ENCODE data around the gene HK1.
A peak's percentile ranks its signal among the peaks of the same experiment; 100 is the strongest.

The HK1 gene

DNA sequence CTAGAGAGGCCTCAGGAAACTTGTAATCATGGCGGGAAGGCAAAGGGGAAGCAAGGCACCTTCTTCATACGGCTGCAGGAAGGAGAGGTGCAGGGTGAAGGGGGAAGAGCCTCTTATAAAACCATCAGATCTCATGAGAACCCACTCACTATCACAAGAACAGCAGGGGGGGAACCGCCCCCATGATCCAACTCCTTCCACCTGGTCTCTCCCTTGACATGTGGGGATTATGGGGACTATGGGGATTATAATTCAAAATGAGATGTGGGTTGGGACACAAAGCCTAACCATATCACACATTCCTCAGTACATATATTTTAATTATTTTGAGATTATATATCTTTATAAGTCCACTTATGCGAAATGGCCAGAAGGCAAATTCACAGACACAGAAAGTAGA, 8.9 kb downstream of the HK1 start:
- no peak overlapping the region for H3K23ac ChIP-seq (ENCODE audit: low read depth, low read length, poor library complexity)
- H4K8ac ChIP-seq (ENCODE audit: low read depth, low read length), result no peak overlapping the region
- H4K91ac ChIP-seq (ENCODE audit: low read depth, low read length, poor library complexity), result no peak overlapping the region
- H2AK5ac ChIP-seq (ENCODE audit: low read depth, low read length), result no peak overlapping the region
- no peak overlapping the region for H2BK5ac ChIP-seq (ENCODE audit: low read length)
- peaks cover 5 to 16% of the 10 kb centered on the region in 2 donors for H3K4me1 ChIP-seq (ENCODE audit: control insufficient read depth in 2 of 2, insufficient read depth in 1 of 2, low read depth in 1 of 2, low read length in 2 of 2)
- peaks cover 0 to 47% (median 0%) of the 10 kb centered on the region in 3 experiments for H3K27me3 ChIP-seq (ENCODE audit: control insufficient read depth in 3 of 3, insufficient read depth in 3 of 3, low read depth in 1 of 3, low read length in 3 of 3)
- H3K9ac ChIP-seq (ENCODE audit: low read depth, low read length, poor library complexity), result no peak overlapping the region
- DNase-seq (ENCODE audit: low spot score), result no peak
- H2BK120ac ChIP-seq (ENCODE audit: low read depth, low read length), result no peak overlapping the region
- no peaks in the 10 kb centered on the region for H3K9me3 ChIP-seq (replicated peaks in 1 of 2; ENCODE audit: control insufficient read depth in 2 of 2, insufficient read depth in 1 of 2, low read depth in 1 of 2, low read length in 2 of 2)
- no peak overlapping the region for H3K4ac ChIP-seq (ENCODE audit: low read length)
- H2BK12ac ChIP-seq (ENCODE audit: low read length), result no peak overlapping the region
- H2BK15ac ChIP-seq (ENCODE audit: low read length), result no peak overlapping the region
- H3K36me3 ChIP-seq (replicated peaks in 1 of 2; ENCODE audit: control insufficient read depth in 2 of 2, insufficient read depth in 2 of 2, low read length in 2 of 2), result no peaks in the 10 kb centered on the region
- H3K4me3 ChIP-seq (ENCODE audit: low read length in 2 of 2), result no peak overlapping the region
- WGBS, 2 donors (ENCODE audit: extremely low coverage in 2 of 2, insufficient read length in 2 of 2, insufficient replicate concordance in 1 of 2), result no CpG with 5 or more reads among the region's 4 CpGs
- H3K4me2 ChIP-seq (ENCODE audit: insufficient read depth, low read length, poor library complexity, severe bottlenecking), result no peak overlapping the region
- H2AFZ ChIP-seq (ENCODE audit: low read length), result no peak overlapping the region
- no peak overlapping the region for H3K18ac ChIP-seq (ENCODE audit: low read length)
- no peak overlapping the region for H3K14ac ChIP-seq (ENCODE audit: low read length)
- no peak overlapping the region for H3K27ac ChIP-seq (replicated peaks; ENCODE audit: low read length)
- H3K79me1 ChIP-seq (ENCODE audit: low read depth, low read length), result no peaks in the 10 kb centered on the region

DNA sequence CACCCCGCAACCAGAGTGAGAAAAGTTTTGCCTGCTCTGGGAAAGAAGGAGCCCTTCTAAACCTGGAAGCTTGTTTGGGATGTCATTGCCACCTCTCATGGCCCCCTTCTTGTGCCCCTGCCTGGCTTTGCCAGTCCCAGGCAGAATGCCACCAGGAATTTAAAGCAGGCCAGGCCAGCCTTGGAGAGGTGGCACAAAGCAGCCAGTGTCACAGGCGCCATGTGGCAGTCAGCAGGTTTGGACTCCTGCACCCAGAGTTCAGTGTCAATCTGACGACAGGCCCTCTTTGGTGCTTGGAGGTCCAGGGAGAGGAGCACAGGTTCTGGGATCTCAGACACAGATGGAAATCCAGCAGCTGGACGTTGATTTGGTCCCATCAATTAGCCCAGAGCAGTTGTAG, 12.7 kb downstream of the HK1 start:
- peaks cover 0 to 66% (median 0%) of the 10 kb centered on the region in 3 experiments for H3K27me3 ChIP-seq (ENCODE audit: control insufficient read depth in 3 of 3, insufficient read depth in 3 of 3, low read depth in 1 of 3, low read length in 3 of 3)
- H3K23ac ChIP-seq (ENCODE audit: low read depth, low read length, poor library complexity), result no peak overlapping the region
- H3K9ac ChIP-seq (ENCODE audit: low read depth, low read length, poor library complexity), result no peak overlapping the region
- H3K4me2 ChIP-seq (ENCODE audit: insufficient read depth, low read length, poor library complexity, severe bottlenecking), result no peak overlapping the region
- no CpG with 5 or more reads among the region's 4 CpGs for WGBS, 2 donors (ENCODE audit: extremely low coverage in 2 of 2, insufficient read length in 2 of 2, insufficient replicate concordance in 1 of 2)
- no peak overlapping the region for H3K27ac ChIP-seq (replicated peaks; ENCODE audit: low read length)
- peaks cover 0 to 8% of the 10 kb centered on the region in 2 donors for H3K4me1 ChIP-seq (ENCODE audit: control insufficient read depth in 2 of 2, insufficient read depth in 1 of 2, low read depth in 1 of 2, low read length in 2 of 2)
- H2BK15ac ChIP-seq (ENCODE audit: low read length), result no peak overlapping the region
- H3K14ac ChIP-seq (ENCODE audit: low read length), result no peak overlapping the region
- no peak overlapping the region for H2BK12ac ChIP-seq (ENCODE audit: low read length)
- no peak overlapping the region for H2BK120ac ChIP-seq (ENCODE audit: low read depth, low read length)
- H3K18ac ChIP-seq (ENCODE audit: low read length), result no peak overlapping the region
- H2BK5ac ChIP-seq (ENCODE audit: low read length), result no peak overlapping the region
- H3K36me3 ChIP-seq (replicated peaks in 1 of 2; ENCODE audit: control insufficient read depth in 2 of 2, insufficient read depth in 2 of 2, low read length in 2 of 2), result no peaks in the 10 kb centered on the region
- no peak overlapping the region for H2AK5ac ChIP-seq (ENCODE audit: low read depth, low read length)
- H2AFZ ChIP-seq (ENCODE audit: low read length), result no peak overlapping the region
- H3K9me3 ChIP-seq (replicated peaks in 1 of 2; ENCODE audit: control insufficient read depth in 2 of 2, insufficient read depth in 1 of 2, low read depth in 1 of 2, low read length in 2 of 2), result no peaks in the 10 kb centered on the region
- no peaks in the 10 kb centered on the region for H3K79me1 ChIP-seq (ENCODE audit: low read depth, low read length)
- H3K4me3 ChIP-seq (ENCODE audit: low read length in 2 of 2), result no peak overlapping the region
- no peak overlapping the region for H4K91ac ChIP-seq (ENCODE audit: low read depth, low read length, poor library complexity)
- H3K4ac ChIP-seq (ENCODE audit: low read length), result no peak overlapping the region
- no peak for DNase-seq (ENCODE audit: low spot score)
- H4K8ac ChIP-seq (ENCODE audit: low read depth, low read length), result no peak overlapping the region

DNA sequence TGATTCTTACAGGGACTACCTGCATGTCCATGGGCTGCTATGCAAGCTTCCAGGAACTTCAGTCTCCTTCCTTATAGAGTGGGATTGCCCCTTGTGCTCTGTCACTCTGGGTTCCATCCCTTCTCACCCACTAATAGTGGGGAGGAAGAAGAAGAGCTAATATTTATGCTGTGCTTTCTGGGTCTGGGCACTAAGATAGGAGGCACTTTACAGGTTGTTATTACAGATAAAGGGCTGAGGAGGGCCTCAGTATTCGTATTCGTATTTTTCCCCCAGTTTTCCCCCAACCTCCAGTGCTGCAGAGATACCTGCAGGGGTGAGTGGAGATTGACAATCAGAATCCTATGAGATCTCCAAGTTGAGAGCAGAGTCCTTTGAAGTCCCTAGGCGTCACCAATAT, 14.2 kb downstream of the HK1 start:
- H2AK5ac ChIP-seq (ENCODE audit: low read depth, low read length), result no peak overlapping the region
- no peak for DNase-seq (ENCODE audit: low spot score)
- no peak overlapping the region for H3K27ac ChIP-seq (replicated peaks; ENCODE audit: low read length)
- H3K9ac ChIP-seq (ENCODE audit: low read depth, low read length, poor library complexity), result no peak overlapping the region
- no CpG with 5 or more reads among the region's 3 CpGs for WGBS, 2 donors (ENCODE audit: extremely low coverage in 2 of 2, insufficient read length in 2 of 2, insufficient replicate concordance in 1 of 2)
- peaks cover 0 to 72% (median 0%) of the 10 kb centered on the region in 3 experiments for H3K27me3 ChIP-seq (ENCODE audit: control insufficient read depth in 3 of 3, insufficient read depth in 3 of 3, low read depth in 1 of 3, low read length in 3 of 3)
- H4K91ac ChIP-seq (ENCODE audit: low read depth, low read length, poor library complexity), result no peak overlapping the region
- H3K9me3 ChIP-seq (replicated peaks in 1 of 2; ENCODE audit: control insufficient read depth in 2 of 2, insufficient read depth in 1 of 2, low read depth in 1 of 2, low read length in 2 of 2), result no peaks in the 10 kb centered on the region
- H3K18ac ChIP-seq (ENCODE audit: low read length), result no peak overlapping the region
- H3K4me1 ChIP-seq (ENCODE audit: control insufficient read depth in 2 of 2, insufficient read depth in 1 of 2, low read depth in 1 of 2, low read length in 2 of 2), result peaks cover 0 to 5% of the 10 kb centered on the region in 2 donors
- H3K23ac ChIP-seq (ENCODE audit: low read depth, low read length, poor library complexity), result no peak overlapping the region
- H3K14ac ChIP-seq (ENCODE audit: low read length), result no peak overlapping the region
- H2BK120ac ChIP-seq (ENCODE audit: low read depth, low read length), result no peak overlapping the region
- no peak overlapping the region for H4K8ac ChIP-seq (ENCODE audit: low read depth, low read length)
- H2BK12ac ChIP-seq (ENCODE audit: low read length), result no peak overlapping the region
- no peaks in the 10 kb centered on the region for H3K79me1 ChIP-seq (ENCODE audit: low read depth, low read length)
- no peak overlapping the region for H3K4ac ChIP-seq (ENCODE audit: low read length)
- H2BK15ac ChIP-seq (ENCODE audit: low read length), result no peak overlapping the region
- H3K4me2 ChIP-seq (ENCODE audit: insufficient read depth, low read length, poor library complexity, severe bottlenecking), result no peak overlapping the region
- H2BK5ac ChIP-seq (ENCODE audit: low read length), result no peak overlapping the region
- H2AFZ ChIP-seq (ENCODE audit: low read length), result no peak overlapping the region
- H3K4me3 ChIP-seq (ENCODE audit: low read length in 2 of 2), result no peak overlapping the region
- H3K36me3 ChIP-seq (replicated peaks in 1 of 2; ENCODE audit: control insufficient read depth in 2 of 2, insufficient read depth in 2 of 2, low read length in 2 of 2), result no peaks in the 10 kb centered on the region

DNA sequence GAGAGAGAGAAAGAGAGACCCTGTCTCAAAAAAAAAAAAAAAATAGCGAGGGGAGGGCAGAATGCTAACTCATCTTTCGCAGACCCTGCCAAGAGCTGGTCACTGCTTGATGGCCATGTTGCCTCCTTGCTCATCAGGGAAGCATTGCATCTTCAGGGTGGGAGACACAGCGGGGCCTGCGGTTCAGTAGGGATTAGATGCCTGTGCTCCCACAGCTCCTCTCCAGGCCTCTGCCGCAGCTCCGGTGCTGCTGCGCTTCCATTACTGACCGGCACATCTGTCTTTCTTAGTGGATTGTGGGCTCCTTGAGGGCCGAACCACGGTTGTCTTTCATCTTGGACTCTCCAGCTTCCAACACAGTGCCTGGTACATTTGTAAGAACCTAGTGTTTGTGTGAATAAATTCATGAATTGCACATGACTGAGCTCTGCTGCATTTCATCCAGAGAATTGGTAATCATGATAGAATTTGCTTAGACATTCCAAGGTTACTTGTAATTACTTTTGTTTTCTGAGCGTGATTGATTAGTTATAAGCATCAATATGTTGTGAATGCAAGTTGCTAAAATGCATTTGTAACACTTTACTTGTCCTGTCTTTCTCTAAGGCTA, 16.8 kb downstream of the HK1 start:
- H2BK12ac ChIP-seq (ENCODE audit: low read length), result no peak overlapping the region

More for the DNA sequence above, 16.8 kb downstream of the HK1 start:
- H2AFZ ChIP-seq (ENCODE audit: low read length), result no peak overlapping the region
- no peaks in the 10 kb centered on the region for H3K4me1 ChIP-seq (ENCODE audit: control insufficient read depth in 2 of 2, insufficient read depth in 1 of 2, low read depth in 1 of 2, low read length in 2 of 2)
- H3K14ac ChIP-seq (ENCODE audit: low read length), result no peak overlapping the region
- H2BK15ac ChIP-seq (ENCODE audit: low read length), result no peak overlapping the region
- H3K4me3 ChIP-seq (ENCODE audit: low read length in 2 of 2), result peak overlapping the region in 1 of 2 donors; percentile 12
- H3K27ac ChIP-seq (replicated peaks; ENCODE audit: low read length), result no peak overlapping the region
- no peak overlapping the region for H3K4ac ChIP-seq (ENCODE audit: low read length)
- H4K91ac ChIP-seq (ENCODE audit: low read depth, low read length, poor library complexity), result no peak overlapping the region
- no peak overlapping the region for H3K9ac ChIP-seq (ENCODE audit: low read depth, low read length, poor library complexity)
- no peak for DNase-seq (ENCODE audit: low spot score)
- no peak overlapping the region for H3K23ac ChIP-seq (ENCODE audit: low read depth, low read length, poor library complexity)
- H3K9me3 ChIP-seq (replicated peaks in 1 of 2; ENCODE audit: control insufficient read depth in 2 of 2, insufficient read depth in 1 of 2, low read depth in 1 of 2, low read length in 2 of 2), result no peaks in the 10 kb centered on the region
- H3K18ac ChIP-seq (ENCODE audit: low read length), result no peak overlapping the region
- no peak overlapping the region for H3K4me2 ChIP-seq (ENCODE audit: insufficient read depth, low read length, poor library complexity, severe bottlenecking)
- no peaks in the 10 kb centered on the region for H3K79me1 ChIP-seq (ENCODE audit: low read depth, low read length)
- no peak overlapping the region for H2BK120ac ChIP-seq (ENCODE audit: low read depth, low read length)
- no peaks in the 10 kb centered on the region for H3K36me3 ChIP-seq (replicated peaks in 1 of 2; ENCODE audit: control insufficient read depth in 2 of 2, insufficient read depth in 2 of 2, low read length in 2 of 2)
- no peak overlapping the region for H2BK5ac ChIP-seq (ENCODE audit: low read length)
- no peak overlapping the region for H2AK5ac ChIP-seq (ENCODE audit: low read depth, low read length)
- no CpG with 5 or more reads among the region's 11 CpGs for WGBS, 2 donors (ENCODE audit: extremely low coverage in 2 of 2, insufficient read length in 2 of 2, insufficient replicate concordance in 1 of 2)
- H3K27me3 ChIP-seq (ENCODE audit: control insufficient read depth in 3 of 3, insufficient read depth in 3 of 3, low read depth in 1 of 3, low read length in 3 of 3), result peaks cover 0 to 56% (median 0%) of the 10 kb centered on the region in 3 experiments
- no peak overlapping the region for H4K8ac ChIP-seq (ENCODE audit: low read depth, low read length)

Data from neuronal stem cell (in vitro differentiated cells).